GM19035 (cell line): ENCODE results near the gene ENOX1.
A peak's percentile ranks its signal among the peaks of the same experiment; 100 is the strongest.

Experiments
- ATAC-seq: cut with Tn5 transposase; IDR thresholded peaks from one replicate; pipeline ENCODE4 v1.9.1; 2021; ENCODE audit not compliant: unreplicated experiment

ENOX1 gene

DNA sequence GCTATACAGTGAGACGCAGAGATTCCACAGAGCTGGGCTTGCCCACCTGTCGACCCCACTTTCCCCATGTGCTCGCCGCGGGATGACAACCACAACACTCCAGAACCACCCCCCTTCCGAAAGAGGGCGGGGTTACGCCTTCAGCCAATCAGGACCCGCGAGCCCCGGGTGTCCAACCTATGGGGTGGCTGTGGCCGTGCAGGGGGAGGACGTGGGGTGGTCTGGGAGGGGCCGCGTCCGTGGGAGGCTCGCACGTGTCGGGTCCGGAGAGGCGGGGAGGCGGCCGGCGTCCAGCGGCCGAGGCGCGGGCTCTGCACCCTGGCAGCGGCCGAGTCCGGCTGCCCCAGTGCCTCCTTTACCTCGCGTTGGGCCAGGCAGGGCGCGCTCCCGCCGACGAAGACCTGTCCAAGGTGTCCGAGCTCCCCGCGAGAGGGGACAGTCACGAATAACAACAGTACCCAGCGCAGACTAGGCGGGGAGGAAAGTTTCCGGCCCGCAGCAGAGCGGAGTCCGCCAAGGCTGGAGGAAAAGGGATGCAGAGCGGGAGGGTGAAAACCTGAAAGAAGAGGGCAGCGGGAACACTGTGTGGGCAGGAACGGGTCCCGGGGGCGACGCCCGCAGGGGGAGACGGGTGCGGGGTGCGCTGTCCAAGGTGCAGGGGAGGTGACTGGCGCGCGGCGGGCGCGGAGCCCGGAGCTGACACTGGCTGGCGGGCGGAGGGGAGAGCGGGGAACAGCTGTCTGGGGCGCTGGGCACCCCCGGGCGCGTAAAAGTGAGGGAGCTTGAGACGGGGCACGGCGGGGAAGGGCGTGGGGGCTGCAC is 911 bp downstream of the ENOX1 start:
- no peak for ATAC-seq

- no peak for ATAC-seq
Observed at GRCh38 chr13:43785261-43785649, 1.5 kb downstream of the ENOX1 start.

DNA sequence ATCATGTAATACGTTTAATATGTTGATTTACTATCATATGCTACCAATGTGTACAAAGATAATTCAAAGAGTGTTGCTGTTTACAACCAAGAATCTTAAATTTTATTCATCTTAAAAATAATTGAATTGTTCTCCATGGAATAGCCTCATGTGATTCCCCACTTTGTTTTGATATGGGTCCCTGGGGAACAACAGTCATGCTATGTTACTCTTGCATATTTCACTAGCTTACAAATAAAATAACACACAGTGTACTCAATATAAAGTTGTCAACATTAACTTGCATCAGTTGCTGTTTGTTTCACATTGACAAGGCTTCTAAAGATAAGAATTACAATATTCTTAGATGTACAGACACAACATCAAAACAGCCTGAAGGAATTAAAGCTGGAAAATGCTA is 2.3 kb downstream of the ENOX1 start:
- ATAC-seq = no peak

DNA sequence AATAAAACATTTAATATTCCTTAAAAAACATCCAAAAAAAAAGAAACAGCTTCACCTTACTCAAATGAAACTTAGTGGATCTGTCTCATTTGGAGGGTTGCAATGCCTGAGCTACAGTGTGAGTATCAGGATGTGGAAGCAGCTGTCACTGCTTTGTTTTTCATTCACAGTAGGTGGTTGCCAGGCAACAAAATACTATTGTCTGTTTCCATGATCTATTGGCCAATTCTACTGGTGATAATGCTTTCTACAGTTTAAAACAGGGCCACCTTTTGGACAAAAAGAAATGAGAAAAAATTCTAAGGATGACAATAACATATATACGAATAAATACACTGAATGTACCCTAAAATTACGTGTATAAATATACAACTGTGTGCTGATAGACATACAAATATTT is 3.0 kb downstream of the ENOX1 start:
- ATAC-seq = no peak

DNA sequence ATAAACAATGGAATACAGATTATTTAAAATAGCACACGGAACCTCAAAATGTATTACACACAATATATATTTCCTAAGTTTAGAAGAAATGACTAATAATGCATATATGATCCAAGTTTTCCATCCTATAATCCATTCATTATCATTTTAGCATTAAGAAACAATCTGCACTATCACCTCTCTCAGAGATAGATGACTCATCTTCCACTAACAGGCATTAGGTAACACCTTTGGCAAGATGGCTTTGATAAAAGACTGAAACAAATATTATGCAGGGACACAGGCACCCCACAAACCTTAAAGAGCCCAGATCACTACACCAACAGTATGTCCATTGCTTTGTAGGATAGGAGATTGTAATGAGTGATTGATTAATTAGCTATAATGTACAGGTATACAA is 4.1 kb downstream of the ENOX1 start:
- ATAC-seq = no peak

GRCh38 chr13:43780666-43781065 is 6.1 kb downstream of the ENOX1 start:
- ATAC-seq = no peak

DNA sequence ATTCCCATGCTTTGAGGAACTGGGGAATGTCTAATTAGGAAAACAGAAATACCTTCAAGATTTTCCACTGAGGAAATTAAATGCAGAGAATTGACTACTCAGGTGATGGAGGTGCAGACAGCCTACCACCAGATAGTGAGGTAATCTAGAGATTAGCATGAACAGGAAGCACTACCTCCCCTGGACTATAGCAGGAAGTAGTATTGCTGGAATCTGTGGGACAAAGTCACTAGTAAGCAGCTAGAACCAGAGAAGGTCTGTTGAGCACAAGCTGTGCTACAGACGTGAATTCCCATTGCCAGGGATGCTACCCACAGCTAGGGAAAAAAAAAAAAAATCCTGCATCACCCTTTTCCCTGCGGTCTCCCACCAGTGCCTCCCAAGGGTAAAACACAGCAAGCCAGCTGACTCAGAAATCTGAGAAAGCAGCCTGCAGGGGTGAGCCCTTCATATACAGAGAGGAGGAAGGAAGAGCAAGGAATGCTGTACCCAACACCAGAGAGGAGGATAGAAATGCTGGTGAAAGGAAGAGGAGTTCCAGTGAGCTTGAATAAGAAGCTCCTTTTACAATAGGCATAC is 10.2 kb downstream of the ENOX1 start:
- ATAC-seq = no peak

- no peak for ATAC-seq
Observed at GRCh38 chr13:43776006-43776405, 10.8 kb downstream of the ENOX1 start.

- no peak for ATAC-seq
Observed at GRCh38 chr13:43773602-43774001, 13.2 kb downstream of the ENOX1 start.

GRCh38 chr13:43770871-43771270 is 15.9 kb downstream of the ENOX1 start:
- ATAC-seq = no peak

DNA sequence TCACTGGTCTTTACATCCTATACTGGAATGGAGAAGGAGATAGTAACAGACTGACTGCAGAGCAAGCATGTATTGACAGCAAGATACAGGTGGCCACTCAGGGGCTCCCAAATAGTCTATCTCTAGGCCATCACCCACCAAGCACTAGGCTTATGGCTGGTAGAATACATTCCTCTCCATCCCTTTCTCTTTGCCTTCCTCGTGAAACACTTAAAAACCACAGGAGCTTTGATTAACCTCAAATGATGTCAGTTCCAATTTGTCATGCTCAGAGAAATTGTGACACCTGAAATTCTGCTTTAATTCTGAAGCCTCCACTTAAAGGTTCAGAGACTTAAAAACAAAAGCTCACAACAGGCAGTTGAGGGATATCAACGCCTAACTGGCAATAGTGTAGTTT is 17.2 kb downstream of the ENOX1 start:
- no peak for ATAC-seq

DNA sequence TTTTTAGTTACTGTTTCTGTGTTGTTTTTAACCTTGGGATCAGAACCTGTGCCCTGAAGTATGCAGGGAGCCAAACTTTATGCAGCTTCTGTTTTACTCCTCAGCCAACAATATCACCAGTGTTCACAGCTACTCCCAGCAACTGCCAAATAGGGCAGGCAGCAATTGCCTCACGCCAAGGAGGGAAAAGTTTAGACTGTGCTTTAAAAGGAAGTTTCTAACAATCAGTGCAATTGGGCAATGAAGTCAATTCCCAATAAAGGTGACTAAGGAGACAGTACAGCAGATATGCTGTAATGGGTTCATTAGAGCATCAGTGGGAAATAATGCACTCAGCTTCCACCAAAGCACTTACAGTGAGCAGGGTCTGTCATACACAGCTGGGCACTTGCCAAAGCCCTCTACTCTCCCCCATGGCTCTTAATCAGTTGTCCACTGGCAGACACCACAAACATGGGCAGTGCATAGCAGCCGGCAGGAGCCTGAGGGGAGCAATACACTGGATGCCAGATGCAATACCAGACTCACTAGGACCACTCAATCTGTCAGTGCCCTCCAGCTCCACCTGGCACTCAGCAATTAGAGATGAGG is 19.3 kb downstream of the ENOX1 start:
- no peak for ATAC-seq

DNA sequence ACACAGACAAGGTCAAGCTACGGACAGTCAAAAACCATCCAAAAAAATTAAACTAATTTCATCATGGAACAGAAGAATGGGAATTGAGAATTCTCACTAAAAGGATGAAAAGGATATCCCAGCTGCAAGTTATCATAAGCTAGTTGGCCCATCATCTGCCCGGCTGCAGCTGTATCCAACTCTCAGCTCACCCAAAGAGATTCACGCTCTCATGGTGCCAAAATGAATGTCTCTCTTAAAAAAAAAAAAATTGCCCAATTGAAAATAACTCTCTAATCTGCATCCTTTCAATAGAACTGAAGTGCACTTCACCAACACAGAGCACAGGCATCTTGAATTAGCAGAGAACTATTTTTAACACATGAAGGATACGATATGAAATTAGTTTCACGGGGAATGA is 20.0 kb downstream of the ENOX1 start:
- no peak for ATAC-seq

GRCh38 chr13:43764349-43764748 is 22.4 kb downstream of the ENOX1 start:
- no peak for ATAC-seq

DNA sequence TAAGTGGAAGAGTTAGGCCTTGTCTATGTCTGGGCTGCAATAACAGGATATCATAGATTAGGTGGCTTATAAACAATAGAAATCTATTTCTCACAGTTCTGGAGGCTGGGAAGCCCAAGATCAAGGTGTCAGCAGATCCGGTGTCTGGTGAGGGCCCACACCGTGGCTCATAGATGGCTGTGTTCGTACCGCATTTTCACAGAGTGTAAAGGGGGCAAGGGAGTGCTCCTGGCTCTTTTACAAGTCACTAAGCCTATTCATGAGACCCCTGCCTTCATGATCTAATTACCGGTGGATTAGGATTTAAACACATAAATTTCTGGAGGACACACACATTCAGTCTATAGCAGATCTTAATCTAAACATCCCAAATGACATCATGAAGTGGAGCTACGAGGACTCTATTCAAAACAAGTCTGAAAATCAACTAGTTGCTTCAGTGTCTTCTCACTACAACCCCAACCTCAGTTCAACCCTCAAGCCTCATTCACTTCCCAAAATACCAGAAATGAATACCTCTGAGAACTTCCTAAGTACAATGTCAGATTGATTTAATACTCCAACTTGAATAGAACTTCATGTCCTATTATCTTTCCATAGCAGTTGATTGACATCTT is 23.5 kb downstream of the ENOX1 start:
- no peak for ATAC-seq

DNA sequence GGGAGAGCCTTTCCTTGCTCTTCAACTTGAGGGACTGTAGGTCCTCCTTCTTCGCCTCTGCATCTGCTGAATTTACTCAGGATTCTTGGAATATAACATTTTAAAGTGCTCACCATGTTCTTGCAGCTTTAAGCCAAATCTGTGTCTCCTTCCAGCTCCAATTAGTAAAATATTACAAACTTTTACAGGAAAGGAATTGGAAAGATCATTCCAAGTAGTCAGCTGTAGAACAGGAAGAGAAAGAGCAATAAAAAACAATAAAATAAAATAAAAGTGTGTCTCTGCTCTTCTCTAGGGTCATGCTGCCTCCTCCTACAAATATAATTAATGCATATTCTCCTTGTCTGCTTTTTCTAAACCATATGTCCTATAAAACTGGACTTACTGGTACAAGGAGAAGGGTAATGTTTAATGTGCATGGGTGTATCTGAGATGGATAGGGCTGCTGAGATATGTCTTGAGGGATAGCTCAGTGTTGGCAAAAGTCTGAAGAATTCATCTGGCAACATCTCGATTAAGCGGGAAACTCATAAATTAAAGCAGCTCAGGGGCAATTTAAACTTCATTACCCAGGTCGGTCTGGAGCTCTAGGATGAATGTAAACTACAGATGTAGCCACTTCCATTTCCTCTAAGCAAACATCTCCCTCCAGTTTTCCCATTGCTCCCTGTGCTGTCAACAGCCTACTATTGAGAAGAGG is 25.0 kb downstream of the ENOX1 start:
- ATAC-seq = no peak

GRCh38 chr13:43760257-43760656 is 26.5 kb downstream of the ENOX1 start:
- no peak for ATAC-seq

DNA sequence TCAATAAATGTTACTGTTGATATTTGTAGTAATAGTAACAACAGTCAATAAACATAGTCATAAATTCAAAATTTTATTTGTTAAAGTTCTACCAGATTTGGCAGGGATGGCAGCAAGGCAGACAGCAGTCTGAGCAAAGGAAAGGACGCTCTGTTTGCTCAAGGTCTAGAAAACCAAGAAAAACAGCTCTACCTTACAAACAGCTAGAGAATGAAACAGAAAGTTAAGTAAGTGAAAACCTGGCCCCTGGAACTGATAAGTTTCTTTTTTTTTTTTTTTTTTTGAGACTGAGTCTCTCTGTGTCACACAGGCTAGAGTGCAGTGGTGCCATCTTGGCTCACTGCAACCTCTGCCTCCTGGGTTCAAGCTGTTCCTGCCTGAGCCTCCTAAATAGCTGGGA is 27.9 kb downstream of the ENOX1 start:
- peak; percentile 81 for ATAC-seq

DNA sequence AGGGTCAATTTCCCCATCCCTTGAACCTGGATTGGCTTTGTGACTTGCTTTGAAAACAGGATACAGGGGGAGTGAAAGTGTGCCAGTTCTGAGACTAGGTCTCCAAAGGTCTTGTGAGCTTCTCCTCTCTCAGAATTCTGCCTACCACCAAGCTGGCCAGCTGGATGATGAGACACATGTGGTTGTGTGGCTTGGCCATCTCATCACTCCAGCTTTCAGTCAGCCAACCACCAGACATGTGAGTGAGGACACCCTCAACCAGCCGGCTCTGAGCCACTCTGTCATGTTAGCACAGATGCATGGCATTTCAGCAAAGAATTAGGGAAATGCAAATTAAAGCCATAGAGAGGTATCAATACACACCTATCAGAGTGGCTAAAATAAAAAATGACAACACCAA is 29.5 kb downstream of the ENOX1 start:
- no peak for ATAC-seq

GRCh38 chr13:43755844-43756243 is 30.9 kb downstream of the ENOX1 start:
- ATAC-seq = no peak

DNA sequence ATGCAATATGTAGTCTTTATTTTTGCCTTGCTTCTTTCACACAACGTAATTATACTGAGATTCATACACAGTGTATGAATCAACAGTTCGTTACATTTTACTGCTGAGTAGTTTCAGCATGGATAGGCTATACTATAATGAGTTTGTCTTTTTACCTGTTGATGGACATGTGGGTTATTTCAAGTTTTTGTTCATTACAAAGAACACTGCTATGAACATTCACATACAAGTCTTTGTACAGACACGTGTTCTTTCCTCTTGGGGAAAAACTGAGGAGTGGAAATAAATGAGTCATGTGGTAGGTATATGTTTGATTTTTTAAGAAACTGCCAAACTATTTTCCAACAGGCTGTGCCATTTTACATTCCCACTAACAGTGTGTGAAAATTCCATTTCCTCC is 35.1 kb downstream of the ENOX1 start:
- ATAC-seq = no peak
